HL-60 (cell line): ENCODE measurements around the gene HEATR3.

Experiments
- DNase-seq, 2 experiments: peaks; one replicate each; pipeline ENCODE4 v3.0.0-alpha.2; 2010 to 2020; ENCODE audit warnings: low read depth in 1 of 2, low spot score in 1 of 2
- H3K27ac ChIP-seq: fragments of 250-450 bp; sonication (Bioruptor Pico); replicated peaks from 2 replicates; pipeline ENCODE4 v1.5.1; 2020; ENCODE audit warnings: mild to moderate bottlenecking, moderate library complexity
- H3K27me3 ChIP-seq: fragments of 250-450 bp; sonication (Bioruptor Pico); 2 replicates; pipeline ENCODE4 v1.5.1; 2021; ENCODE audit warnings: mild to moderate bottlenecking, moderate library complexity; ENCODE audit not compliant: insufficient read depth, poor library complexity, severe bottlenecking
- H3K4me3 ChIP-seq: replicated peaks from 2 replicates; pipeline ENCODE4 v1.5.1; 2011; ENCODE audit warnings: mild to moderate bottlenecking, control low read depth, low read length; ENCODE audit not compliant: insufficient read depth
- GABPA ChIP-seq: IDR thresholded peaks from 2 replicates; pipeline ENCODE4 v1.6.1; 2012; ENCODE audit warnings: low read depth
- POLR2AphosphoS5 ChIP-seq: IDR thresholded peaks from 2 replicates; pipeline ENCODE4 v1.6.1; 2012; ENCODE audit warnings: low read depth
- SPI1 ChIP-seq: IDR thresholded peaks from 2 replicates; pipeline ENCODE4 v1.6.1; 2012; ENCODE audit warnings: low read depth, mild to moderate bottlenecking, borderline replicate concordance
- TF ChIP-seq, protein P1 (sequence below): IDR thresholded peaks from 2 replicates; pipeline ENCODE4 v1.6.1; 2012; ENCODE audit warnings: low read depth; ENCODE audit not compliant: insufficient replicate concordance
- TF ChIP-seq, protein P2 (sequence below): IDR thresholded peaks from one replicate; pipeline ENCODE4 v1.5.1; 2011; ENCODE audit warnings: low read length, control low read depth, inconsistent platforms; ENCODE audit not compliant: insufficient read depth

The HEATR3 gene

DNA sequence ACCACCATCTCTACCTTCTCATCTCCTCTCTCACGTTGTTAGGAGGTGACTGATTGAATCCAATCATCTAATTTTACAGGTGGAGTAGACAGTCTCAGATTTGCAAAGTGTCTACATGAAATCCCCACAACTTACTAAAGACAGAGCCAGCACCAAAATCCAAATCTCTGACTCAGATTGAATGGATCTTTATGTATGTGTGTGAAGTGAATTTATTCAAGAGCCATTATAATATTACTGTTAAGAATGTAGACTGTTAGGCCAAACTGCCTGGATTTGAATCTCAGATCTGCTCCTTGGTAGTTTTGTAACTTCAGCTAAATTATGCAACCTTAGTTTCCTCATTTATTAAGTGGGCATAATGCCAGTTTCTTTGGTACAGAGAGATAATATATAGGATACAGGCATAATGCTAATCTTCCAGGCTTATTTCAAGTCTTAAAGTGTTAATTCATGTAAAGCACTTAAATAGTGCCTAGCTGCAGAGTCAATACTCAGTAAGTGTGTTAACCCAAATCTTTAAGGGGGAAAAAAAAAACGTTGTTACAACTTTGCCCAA is 28.0 kb upstream of the HEATR3 start:
- peak; percentile 43 to 63 for DNase-seq
- TF ChIP-seq POLR2AphosphoS5 (peak; percentile 16; the same call in 1 of the 2 replicates), GABPA (no peak)
- Histone ChIP-seq H3K27me3 (no peaks in the 10 kb centered on the region), H3K4me3 (no peak overlapping the region), H3K27ac (peak overlapping the region; percentile 55)

DNA sequence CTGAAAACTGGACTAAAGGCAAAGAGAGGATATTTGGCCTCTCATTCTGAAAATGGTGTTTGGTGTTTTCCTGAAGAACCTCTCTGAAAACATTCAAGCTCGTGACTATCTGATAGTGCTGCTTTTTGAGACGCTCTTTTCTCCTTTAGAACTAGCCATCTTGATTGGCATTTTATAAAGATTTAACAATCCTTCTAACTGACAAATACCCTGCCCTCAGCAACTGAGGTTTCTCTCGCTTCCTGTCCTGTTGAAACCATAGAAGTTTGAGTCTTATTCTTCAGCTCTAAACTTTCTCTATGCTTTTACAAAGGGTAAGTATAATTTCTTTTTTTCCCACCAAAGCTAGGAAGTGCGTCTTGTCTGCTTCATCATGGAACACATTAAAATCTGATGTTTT is 27.5 kb upstream of the HEATR3 start:
- DNase-seq: peak in 1 of 2 experiments; percentile 9
- H3K27ac ChIP-seq: peak overlapping the region; percentile 55
- no peaks in the 10 kb centered on the region for H3K27me3 ChIP-seq
- TF ChIP-seq, protein P1, sequence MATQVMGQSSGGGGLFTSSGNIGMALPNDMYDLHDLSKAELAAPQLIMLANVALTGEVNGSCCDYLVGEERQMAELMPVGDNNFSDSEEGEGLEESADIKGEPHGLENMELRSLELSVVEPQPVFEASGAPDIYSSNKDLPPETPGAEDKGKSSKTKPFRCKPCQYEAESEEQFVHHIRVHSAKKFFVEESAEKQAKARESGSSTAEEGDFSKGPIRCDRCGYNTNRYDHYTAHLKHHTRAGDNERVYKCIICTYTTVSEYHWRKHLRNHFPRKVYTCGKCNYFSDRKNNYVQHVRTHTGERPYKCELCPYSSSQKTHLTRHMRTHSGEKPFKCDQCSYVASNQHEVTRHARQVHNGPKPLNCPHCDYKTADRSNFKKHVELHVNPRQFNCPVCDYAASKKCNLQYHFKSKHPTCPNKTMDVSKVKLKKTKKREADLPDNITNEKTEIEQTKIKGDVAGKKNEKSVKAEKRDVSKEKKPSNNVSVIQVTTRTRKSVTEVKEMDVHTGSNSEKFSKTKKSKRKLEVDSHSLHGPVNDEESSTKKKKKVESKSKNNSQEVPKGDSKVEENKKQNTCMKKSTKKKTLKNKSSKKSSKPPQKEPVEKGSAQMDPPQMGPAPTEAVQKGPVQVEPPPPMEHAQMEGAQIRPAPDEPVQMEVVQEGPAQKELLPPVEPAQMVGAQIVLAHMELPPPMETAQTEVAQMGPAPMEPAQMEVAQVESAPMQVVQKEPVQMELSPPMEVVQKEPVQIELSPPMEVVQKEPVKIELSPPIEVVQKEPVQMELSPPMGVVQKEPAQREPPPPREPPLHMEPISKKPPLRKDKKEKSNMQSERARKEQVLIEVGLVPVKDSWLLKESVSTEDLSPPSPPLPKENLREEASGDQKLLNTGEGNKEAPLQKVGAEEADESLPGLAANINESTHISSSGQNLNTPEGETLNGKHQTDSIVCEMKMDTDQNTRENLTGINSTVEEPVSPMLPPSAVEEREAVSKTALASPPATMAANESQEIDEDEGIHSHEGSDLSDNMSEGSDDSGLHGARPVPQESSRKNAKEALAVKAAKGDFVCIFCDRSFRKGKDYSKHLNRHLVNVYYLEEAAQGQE: no peak
- TF ChIP-seq GABPA (no peak), SPI1 (no peak), POLR2AphosphoS5 (no peak)
- TF ChIP-seq, protein P2, sequence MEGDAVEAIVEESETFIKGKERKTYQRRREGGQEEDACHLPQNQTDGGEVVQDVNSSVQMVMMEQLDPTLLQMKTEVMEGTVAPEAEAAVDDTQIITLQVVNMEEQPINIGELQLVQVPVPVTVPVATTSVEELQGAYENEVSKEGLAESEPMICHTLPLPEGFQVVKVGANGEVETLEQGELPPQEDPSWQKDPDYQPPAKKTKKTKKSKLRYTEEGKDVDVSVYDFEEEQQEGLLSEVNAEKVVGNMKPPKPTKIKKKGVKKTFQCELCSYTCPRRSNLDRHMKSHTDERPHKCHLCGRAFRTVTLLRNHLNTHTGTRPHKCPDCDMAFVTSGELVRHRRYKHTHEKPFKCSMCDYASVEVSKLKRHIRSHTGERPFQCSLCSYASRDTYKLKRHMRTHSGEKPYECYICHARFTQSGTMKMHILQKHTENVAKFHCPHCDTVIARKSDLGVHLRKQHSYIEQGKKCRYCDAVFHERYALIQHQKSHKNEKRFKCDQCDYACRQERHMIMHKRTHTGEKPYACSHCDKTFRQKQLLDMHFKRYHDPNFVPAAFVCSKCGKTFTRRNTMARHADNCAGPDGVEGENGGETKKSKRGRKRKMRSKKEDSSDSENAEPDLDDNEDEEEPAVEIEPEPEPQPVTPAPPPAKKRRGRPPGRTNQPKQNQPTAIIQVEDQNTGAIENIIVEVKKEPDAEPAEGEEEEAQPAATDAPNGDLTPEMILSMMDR: no peak
- no peak overlapping the region for H3K4me3 ChIP-seq

DNA sequence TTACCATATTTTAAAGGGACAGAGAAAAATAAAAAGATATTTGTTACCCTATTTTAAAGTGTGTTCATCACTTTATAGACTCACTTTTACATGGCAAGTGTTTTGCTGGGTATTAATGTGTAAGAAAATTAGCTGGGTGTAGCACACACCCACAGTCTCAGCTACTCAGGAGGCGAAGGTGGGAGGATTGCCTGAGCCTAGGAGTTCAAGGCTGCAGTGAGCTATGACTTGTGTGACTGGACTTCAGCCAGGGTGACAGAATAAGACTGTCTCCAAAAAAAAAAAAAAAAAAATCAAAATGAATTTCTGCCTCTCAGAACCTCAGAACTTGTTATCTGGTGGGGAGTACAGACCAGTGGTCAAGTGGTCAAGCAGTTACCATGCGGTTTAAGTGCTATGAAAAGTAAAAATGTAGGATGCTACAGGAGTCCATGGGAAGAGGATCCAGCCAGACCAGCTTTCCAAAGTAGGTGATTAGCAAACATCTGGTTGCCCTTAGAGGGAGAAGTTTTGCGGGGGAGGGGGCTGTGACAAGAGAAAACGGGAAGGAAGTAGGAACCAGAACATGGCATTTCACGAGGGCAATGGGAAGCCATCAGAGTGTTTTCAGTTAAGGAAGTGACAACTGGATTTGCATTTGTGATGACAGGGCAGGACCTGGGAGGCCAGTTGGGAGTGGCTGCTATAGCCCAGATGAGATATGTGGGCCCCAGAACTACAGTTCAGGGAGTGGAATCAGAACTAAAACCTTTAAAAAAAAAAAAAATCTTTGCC is 26.8 kb upstream of the HEATR3 start:
- TF ChIP-seq, protein P1: no peak
- TF ChIP-seq GABPA (no peak), SPI1 (peak; percentile 81), POLR2AphosphoS5 (peak; percentile 70)
- TF ChIP-seq, protein P2: no peak
- Histone ChIP-seq H3K27me3 (no peaks in the 10 kb centered on the region), H3K27ac (peak overlapping the region; percentile 55), H3K4me3 (no peak overlapping the region)
- peak; percentile 88 to 93 for DNase-seq

DNA sequence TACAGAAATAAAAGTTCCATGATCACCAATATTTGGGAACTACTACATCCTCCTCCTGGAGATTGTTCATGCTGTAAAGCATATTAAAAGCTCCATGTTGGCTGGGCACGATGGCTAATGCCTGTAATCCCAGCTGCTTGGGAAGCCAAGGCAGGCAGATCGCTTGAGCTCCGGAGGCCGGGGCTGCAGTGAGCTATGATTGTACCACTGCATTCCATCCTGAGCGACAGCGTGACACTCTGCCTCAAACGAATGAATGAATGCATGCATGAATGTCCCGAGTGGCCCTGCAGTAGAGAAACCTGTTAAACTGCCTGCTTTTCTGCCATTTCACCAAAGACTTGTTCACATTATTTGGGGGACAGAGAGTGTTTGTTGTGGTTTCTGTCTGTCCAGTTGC is 25.8 kb upstream of the HEATR3 start:
- DNase-seq: no peak
- peak overlapping the region; percentile 55 for H3K27ac ChIP-seq
- TF ChIP-seq GABPA (no peak), POLR2AphosphoS5 (no peak), SPI1 (no peak)
- TF ChIP-seq, protein P1: no peak
- TF ChIP-seq, protein P2: no peak
- no peaks in the 10 kb centered on the region for H3K27me3 ChIP-seq
- no peak overlapping the region for H3K4me3 ChIP-seq
